ENCODE results near the gene ROBO1.

- no peak for TF ChIP-seq CTCF (IDR thresholded peaks at IDR 0.05; ENCODE audit: insufficient read depth, low read length, poor library complexity, severe bottlenecking)
- no peak for TF ChIP-seq EZH2phosphoT487 (conservative IDR thresholded peaks at IDR 0.05; ENCODE audit: low read length)
Measured at GRCh38 chr3:79255292-79255691, 512.5 kb downstream of the ROBO1 start.
